ENCODE data around the gene ADCK2.
"Not testable (repeated sequence)": the region's sequence is repeated elsewhere in the genome, so short reads cannot be mapped to it uniquely, and the experiment has no call there.

The ADCK2 gene

DNA sequence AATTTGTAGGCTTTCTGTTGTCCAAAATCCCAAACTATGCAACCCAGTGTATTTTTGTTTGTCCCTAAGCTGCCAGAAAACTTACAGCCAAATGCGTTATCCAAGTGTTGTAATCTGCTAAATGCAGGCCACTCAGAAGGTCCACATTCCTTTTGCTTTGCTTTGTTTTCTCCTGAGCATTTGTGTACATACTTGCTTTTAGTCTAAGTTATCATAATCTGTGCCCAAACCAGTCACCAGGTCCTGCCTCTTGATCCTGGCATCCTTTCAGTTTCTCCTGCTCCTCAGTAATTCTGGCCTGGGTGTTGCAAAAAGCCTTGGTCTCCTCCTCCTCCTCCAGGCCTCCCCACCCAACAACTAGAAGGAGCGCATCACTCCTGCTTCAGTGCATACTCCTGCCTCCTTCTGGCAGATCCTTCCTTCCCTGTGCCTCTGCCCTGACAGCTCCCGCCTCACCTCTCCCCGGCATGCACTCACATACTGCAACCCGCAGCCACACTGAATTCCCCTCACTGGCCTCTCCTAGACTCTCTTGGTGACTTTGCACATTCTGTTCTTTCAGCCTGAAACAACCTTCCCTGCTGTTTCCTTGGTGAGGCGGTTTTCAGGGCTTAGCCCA, 34.5 kb upstream of the ADCK2 start:
- Histone ChIP-seq H3K9ac (ENCODE audit: low read length) (no peak overlapping the region), H3K36me3 (ENCODE audit: control insufficient read depth, insufficient read depth, low read length) (no peaks in the 10 kb centered on the region), H3K27ac (ENCODE audit: low read depth, low read length) (no peak overlapping the region), H3K4me3 (ENCODE audit: low read depth, low read length) (no peak overlapping the region), H3K27me3 (ENCODE audit: control insufficient read depth, insufficient read depth, low read length) (peaks cover 16% of the 10 kb centered on the region; the same call in 1 of the 2 replicates), H3K4me1 (ENCODE audit: control insufficient read depth, insufficient read depth, low read length) (peaks cover 46% of the 10 kb centered on the region), H3K9me3 (ENCODE audit: control insufficient read depth, insufficient read depth, low read depth, low read length) (no peaks in the 10 kb centered on the region)

DNA sequence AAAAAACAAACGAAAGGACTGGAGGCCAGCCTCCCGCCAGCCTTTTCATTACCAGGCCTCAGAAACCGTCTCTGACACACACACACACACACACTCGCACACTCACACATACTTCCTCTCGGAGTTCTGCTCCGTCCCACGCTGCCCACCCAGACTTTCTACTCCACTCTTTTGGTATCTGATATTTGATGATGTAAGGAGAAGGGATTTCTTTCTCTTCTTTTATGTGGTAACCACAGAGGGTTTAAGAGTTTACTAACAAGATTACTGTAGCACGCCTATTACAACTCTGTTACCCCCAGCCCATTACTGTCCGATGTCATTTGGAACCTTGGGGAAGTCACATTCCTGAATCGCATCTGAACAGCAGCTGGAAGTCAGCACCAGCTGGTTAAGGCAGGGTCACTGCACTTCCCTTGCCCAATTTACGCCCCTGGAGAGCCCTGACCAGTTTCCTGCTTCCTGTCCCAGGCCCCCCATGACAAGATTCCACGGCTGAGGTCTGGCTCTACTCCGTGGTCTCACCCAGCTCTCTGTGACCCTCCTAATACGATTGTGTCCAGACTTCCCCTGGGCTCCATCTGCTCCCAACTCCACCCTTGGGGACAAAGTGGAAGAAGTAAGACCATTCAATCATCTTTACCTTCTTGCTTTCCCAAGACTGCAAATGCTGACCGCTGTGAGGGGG, 33.2 kb upstream of the ADCK2 start:
- H3K36me3 ChIP-seq (ENCODE audit: control insufficient read depth, insufficient read depth, low read length): no peaks in the 10 kb centered on the region
- no peak overlapping the region for H3K27ac ChIP-seq (ENCODE audit: low read depth, low read length)
- H3K9me3 ChIP-seq (ENCODE audit: control insufficient read depth, insufficient read depth, low read depth, low read length): no peaks in the 10 kb centered on the region
- H3K27me3 ChIP-seq (ENCODE audit: control insufficient read depth, insufficient read depth, low read length): peaks cover 16% of the 10 kb centered on the region; the same call in 1 of the 2 replicates
- H3K4me3 ChIP-seq (ENCODE audit: low read depth, low read length): peak overlapping the region; percentile 77
- H3K9ac ChIP-seq (ENCODE audit: low read length): peak overlapping the region; percentile 84
- peaks cover 46% of the 10 kb centered on the region for H3K4me1 ChIP-seq (ENCODE audit: control insufficient read depth, insufficient read depth, low read length)

DNA sequence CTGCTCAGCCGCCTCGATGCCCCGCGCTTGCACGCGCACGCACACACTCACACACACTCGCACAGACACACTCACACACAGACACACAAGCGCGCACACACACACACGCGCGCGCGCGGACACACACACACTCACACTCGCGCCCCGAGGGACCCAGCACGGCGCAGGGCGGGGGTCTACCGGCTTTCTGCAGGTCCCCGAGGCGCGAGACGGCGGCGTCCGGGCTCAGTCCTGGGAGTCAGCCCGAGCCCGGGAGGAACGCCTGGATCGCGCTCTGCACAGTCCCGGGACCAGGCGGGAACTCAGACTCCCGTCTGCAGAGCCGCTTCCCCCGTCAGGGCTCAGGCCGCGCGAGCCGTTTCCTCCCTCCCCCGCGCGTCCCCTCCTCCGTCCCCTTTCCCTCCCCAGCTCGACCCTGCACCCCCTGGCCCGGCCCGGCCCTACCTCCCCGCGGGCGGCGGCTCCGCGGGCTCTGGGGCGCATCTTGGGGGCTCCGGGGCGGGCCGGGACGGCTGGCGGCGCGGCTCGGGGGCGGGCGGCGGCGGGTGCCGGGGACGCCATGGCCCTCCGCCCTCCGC, 32.6 kb upstream of the ADCK2 start:
- peaks cover 46% of the 10 kb centered on the region for H3K4me1 ChIP-seq (ENCODE audit: control insufficient read depth, insufficient read depth, low read length)
- peak overlapping the region; percentile 84 for H3K9ac ChIP-seq (ENCODE audit: low read length)
- H3K36me3 ChIP-seq (ENCODE audit: control insufficient read depth, insufficient read depth, low read length): no peaks in the 10 kb centered on the region
- H3K27me3 ChIP-seq (ENCODE audit: control insufficient read depth, insufficient read depth, low read length): peaks cover 16% of the 10 kb centered on the region; the same call in 1 of the 2 replicates
- H3K4me3 ChIP-seq (ENCODE audit: low read depth, low read length): peak overlapping the region; percentile 77
- H3K9me3 ChIP-seq (ENCODE audit: control insufficient read depth, insufficient read depth, low read depth, low read length): no peaks in the 10 kb centered on the region
- no peak overlapping the region; the same call in 1 of the 2 replicates for H3K27ac ChIP-seq (ENCODE audit: low read depth, low read length)

- no peaks in the 10 kb centered on the region for H3K36me3 ChIP-seq (ENCODE audit: control insufficient read depth, insufficient read depth, low read length)
- H3K27ac ChIP-seq (ENCODE audit: low read depth, low read length): peak within 1 kb of the TSS; percentile 6; the same call in 1 of the 2 replicates
- no peaks in the 10 kb centered on the region for H3K9me3 ChIP-seq (ENCODE audit: control insufficient read depth, insufficient read depth, low read depth, low read length)
- peak within 1 kb of the TSS; percentile 77 for H3K4me3 ChIP-seq (ENCODE audit: low read depth, low read length)
- H3K4me1 ChIP-seq (ENCODE audit: control insufficient read depth, insufficient read depth, low read length): peaks cover 38% of the 10 kb centered on the region
- peaks cover 16% of the 10 kb centered on the region; the same call in 1 of the 2 replicates for H3K27me3 ChIP-seq (ENCODE audit: control insufficient read depth, insufficient read depth, low read length)
- H3K9ac ChIP-seq (ENCODE audit: low read length): peak within 1 kb of the TSS; percentile 84
These were observed 31.8 kb upstream of the ADCK2 start, which contains the start of gene DENND2A for GRCh38 chr7:140640727-140641523. Gene DENND2A (minus strand): TSS chr7:140640813. CDS start chr7:140602397, 38,416 bp downstream.

- peak overlapping the region; percentile 77 for H3K4me3 ChIP-seq (ENCODE audit: low read depth, low read length)
- H3K27ac ChIP-seq (ENCODE audit: low read depth, low read length): no peak overlapping the region
- H3K4me1 ChIP-seq (ENCODE audit: control insufficient read depth, insufficient read depth, low read length): peaks cover 34% of the 10 kb centered on the region
- H3K9me3 ChIP-seq (ENCODE audit: control insufficient read depth, insufficient read depth, low read depth, low read length): no peaks in the 10 kb centered on the region
- H3K9ac ChIP-seq (ENCODE audit: low read length): peak overlapping the region; percentile 84
- H3K27me3 ChIP-seq (ENCODE audit: control insufficient read depth, insufficient read depth, low read length): peaks cover 16% of the 10 kb centered on the region; the same call in 1 of the 2 replicates
- H3K36me3 ChIP-seq (ENCODE audit: control insufficient read depth, insufficient read depth, low read length): no peaks in the 10 kb centered on the region
These were observed 31.1 kb upstream of the ADCK2 start for GRCh38 chr7:140641524-140642195.

DNA sequence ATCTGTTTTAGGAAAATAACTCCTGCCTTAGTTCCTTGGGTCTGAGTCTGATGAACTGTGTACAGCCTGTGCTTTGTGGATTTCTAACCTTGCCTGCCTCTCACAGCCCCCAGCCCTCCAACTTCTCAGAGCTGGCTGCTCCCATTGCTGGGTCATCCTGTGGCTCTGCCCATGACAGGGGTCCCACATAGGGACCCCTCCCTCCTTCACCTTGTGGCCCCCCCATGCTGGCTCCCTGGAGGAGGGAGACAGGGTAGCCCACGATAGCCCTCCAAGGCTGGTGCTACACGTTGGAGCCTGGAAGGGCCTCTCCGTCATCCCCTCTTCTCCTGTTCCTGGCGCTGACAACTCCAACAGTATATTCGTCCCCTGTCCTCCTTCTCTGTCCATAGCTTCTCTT, 29.3 kb upstream of the ADCK2 start:
- Histone ChIP-seq H3K4me3 (ENCODE audit: low read depth, low read length) (no peak overlapping the region), H3K36me3 (ENCODE audit: control insufficient read depth, insufficient read depth, low read length) (no peaks in the 10 kb centered on the region), H3K4me1 (ENCODE audit: control insufficient read depth, insufficient read depth, low read length) (peaks cover 29% of the 10 kb centered on the region)

GRCh38 chr7:140644761-140645160, 28.0 kb upstream of the ADCK2 start:
- H3K9ac ChIP-seq (ENCODE audit: low read length); H3K36me3 ChIP-seq (ENCODE audit: control insufficient read depth, insufficient read depth, low read length); H3K4me3 ChIP-seq (ENCODE audit: low read depth, low read length); H3K9me3 ChIP-seq (ENCODE audit: control insufficient read depth, insufficient read depth, low read depth, low read length); H3K27ac ChIP-seq (ENCODE audit: low read depth, low read length): not testable (repeated sequence)
- Histone ChIP-seq H3K27me3 (ENCODE audit: control insufficient read depth, insufficient read depth, low read length) (peaks cover 14% of the 10 kb centered on the region; the same call in 1 of the 2 replicates), H3K4me1 (ENCODE audit: control insufficient read depth, insufficient read depth, low read length) (peaks cover 19% of the 10 kb centered on the region)

More for the DNA sequence above, 29.3 kb upstream of the ADCK2 start:
- Histone ChIP-seq H3K9ac (ENCODE audit: low read length) (no peak overlapping the region), H3K27ac (ENCODE audit: low read depth, low read length) (no peak overlapping the region), H3K9me3 (ENCODE audit: control insufficient read depth, insufficient read depth, low read depth, low read length) (no peaks in the 10 kb centered on the region), H3K27me3 (ENCODE audit: control insufficient read depth, insufficient read depth, low read length) (peaks cover 16% of the 10 kb centered on the region; the same call in 1 of the 2 replicates)

GRCh38 chr7:140645166-140645900, 27.4 kb upstream of the ADCK2 start:
- Histone ChIP-seq H3K4me1 (ENCODE audit: control insufficient read depth, insufficient read depth, low read length) (peaks cover 18% of the 10 kb centered on the region), H3K27ac (ENCODE audit: low read depth, low read length) (no peak overlapping the region), H3K36me3 (ENCODE audit: control insufficient read depth, insufficient read depth, low read length) (no peaks in the 10 kb centered on the region), H3K9ac (ENCODE audit: low read length) (no peak overlapping the region), H3K27me3 (ENCODE audit: control insufficient read depth, insufficient read depth, low read length) (peaks cover 10% of the 10 kb centered on the region; the same call in 1 of the 2 replicates), H3K9me3 (ENCODE audit: control insufficient read depth, insufficient read depth, low read depth, low read length) (no peaks in the 10 kb centered on the region), H3K4me3 (ENCODE audit: low read depth, low read length) (no peak overlapping the region)

GRCh38 chr7:140646931-140647647, 25.7 kb upstream of the ADCK2 start:
- no peak overlapping the region for H3K9ac ChIP-seq (ENCODE audit: low read length)
- H3K36me3 ChIP-seq (ENCODE audit: control insufficient read depth, insufficient read depth, low read length): no peaks in the 10 kb centered on the region
- H3K4me3 ChIP-seq (ENCODE audit: low read depth, low read length): no peak overlapping the region
- H3K4me1 ChIP-seq (ENCODE audit: control insufficient read depth, insufficient read depth, low read length): peaks cover 9% of the 10 kb centered on the region
- H3K9me3 ChIP-seq (ENCODE audit: control insufficient read depth, insufficient read depth, low read depth, low read length): no peaks in the 10 kb centered on the region
- H3K27me3 ChIP-seq (ENCODE audit: control insufficient read depth, insufficient read depth, low read length): no peaks in the 10 kb centered on the region
- no peak overlapping the region for H3K27ac ChIP-seq (ENCODE audit: low read depth, low read length)

Data from HUES6 (cell line).